HepG2 (cell line): Measurements from ENCODE around the gene DIPK1B. TPM values are rescaled to one million over a fixed set of nuclear protein-coding genes. Genes with fewer than 3 reads are reported as not detected.

Experiments used
- ARID5B ChIP-seq: IDR thresholded peaks from 2 replicates; pipeline ENCODE4 v1.4.0; 2020; ENCODE audit warnings: mild to moderate bottlenecking, missing genetic modification reagents
- CREB1 ChIP-seq, 2 experiments: fragments of 450-650 bp in 1 of 2; IDR thresholded peaks; 2 replicates each; pipeline ENCODE4 v1.6.1; 2016 to 2017; ENCODE audit warnings: control low read depth in 1 of 2, mild to moderate bottlenecking in 1 of 2, missing compliant biosample characterization in 1 of 2, missing genetic modification characterization in 1 of 2
- FOSL1 ChIP-seq: sonication (generic); formaldehyde crosslinking; IDR thresholded peaks from 2 replicates; pipeline ENCODE4 v1.9.0; 2021; ENCODE audit warnings: missing genetic modification reagents, borderline replicate concordance
- FOSL2 ChIP-seq: sonication (generic); formaldehyde crosslinking; IDR thresholded peaks from 2 replicates; pipeline ENCODE4 v1.4.0; 2020; ENCODE audit warnings: missing genetic modification reagents
- FOXP1 ChIP-seq, 2 experiments: fragments of 450-650 bp in 1 of 2; IDR thresholded peaks; 2 replicates each; pipeline ENCODE4 v1.6.1; 2017 to 2018; ENCODE audit warnings: antibody characterized with exemption in 1 of 2
- GABPB1 ChIP-seq: IDR thresholded peaks from 2 replicates; pipeline ENCODE4 v1.6.1; 2016; ENCODE audit warnings: mild to moderate bottlenecking, missing genetic modification reagents, moderate library complexity, missing compliant biosample characterization
- HNRNPL ChIP-seq: fragments of 200-400 bp; formaldehyde crosslinking; IDR thresholded peaks from 2 replicates; pipeline ENCODE4 v1.6.1; 2017; ENCODE audit warnings: mild to moderate bottlenecking, low read depth, low read length
- KLF9 ChIP-seq: IDR thresholded peaks from 2 replicates; pipeline ENCODE4 v1.6.1; 2016; ENCODE audit warnings: low read depth
- PAXIP1 ChIP-seq: sonication (generic); formaldehyde crosslinking; conservative IDR thresholded peaks from 2 replicates; pipeline ENCODE4 v1.4.0; 2020; ENCODE audit warnings: mild to moderate bottlenecking, missing genetic modification reagents, moderate library complexity
- PCBP1 ChIP-seq: fragments of 200-400 bp; formaldehyde crosslinking; IDR thresholded peaks from 2 replicates; pipeline ENCODE4 v1.6.1; 2017; ENCODE audit warnings: mild to moderate bottlenecking, low read depth, low read length, borderline replicate concordance
- ZNF331 ChIP-seq: sonication (generic); formaldehyde crosslinking; IDR thresholded peaks from 2 replicates; pipeline ENCODE4 v1.4.0; 2020; ENCODE audit warnings: missing genetic modification reagents
- ZNF512B ChIP-seq: sonication (generic); formaldehyde crosslinking; IDR thresholded peaks from 2 replicates; pipeline ENCODE4 v1.5.1; 2020; ENCODE audit warnings: missing genetic modification reagents, mild to moderate bottlenecking, borderline replicate concordance
- ZNF639 ChIP-seq: conservative IDR thresholded peaks from 2 replicates; pipeline ENCODE4 v1.6.1; 2018; ENCODE audit warnings: missing genetic modification reagents
- polyA plus RNA-seq, 8 experiments: library from polyadenylated mRNA; depleted of rRNA in 3 of 8; stranded (reverse) in 7 of 8; unstranded in 1 of 8; fragments of >200 nt; fragmentation: Illumina TruSeq in 4 of 8; extraction: Trizol in 4 of 8; gene quantifications; 2 replicates each; pipeline versions ENCODE4 v1.2.1 to v1.2.3, GENCODE V29; 2011 to 2016; ENCODE audit warnings: low read depth in 4 of 8, missing spikeins in 1 of 8, mixed read lengths in 1 of 8; ENCODE audit not compliant: insufficient read depth in 1 of 8
- total RNA-seq, 5 experiments: library from RNA; depleted of rRNA; stranded (reverse); fragments of >200 nt; fragmentation: Illumina TruSeq; extraction: Trizol; gene quantifications; 2 replicates each; pipeline ENCODE4 v1.2.3, GENCODE V29; 2016; ENCODE audit warnings: low read depth in 1 of 5
- TF ChIP-seq, protein P1 (sequence below): IDR thresholded peaks from 2 replicates; pipeline ENCODE4 v1.6.1; 2016
- TF ChIP-seq, protein P2 (sequence below): sonication (generic); formaldehyde crosslinking; IDR thresholded peaks from 2 replicates; pipeline ENCODE4 v1.4.0; 2020; ENCODE audit warnings: missing genetic modification reagents

The DIPK1B gene
- total and polyA plus RNA-seq, 2 of the 13 experiments (the other 11 are each of a cell fraction or from before 2014, with no cell fraction given): 0.18 to 3.9 TPM

DNA sequence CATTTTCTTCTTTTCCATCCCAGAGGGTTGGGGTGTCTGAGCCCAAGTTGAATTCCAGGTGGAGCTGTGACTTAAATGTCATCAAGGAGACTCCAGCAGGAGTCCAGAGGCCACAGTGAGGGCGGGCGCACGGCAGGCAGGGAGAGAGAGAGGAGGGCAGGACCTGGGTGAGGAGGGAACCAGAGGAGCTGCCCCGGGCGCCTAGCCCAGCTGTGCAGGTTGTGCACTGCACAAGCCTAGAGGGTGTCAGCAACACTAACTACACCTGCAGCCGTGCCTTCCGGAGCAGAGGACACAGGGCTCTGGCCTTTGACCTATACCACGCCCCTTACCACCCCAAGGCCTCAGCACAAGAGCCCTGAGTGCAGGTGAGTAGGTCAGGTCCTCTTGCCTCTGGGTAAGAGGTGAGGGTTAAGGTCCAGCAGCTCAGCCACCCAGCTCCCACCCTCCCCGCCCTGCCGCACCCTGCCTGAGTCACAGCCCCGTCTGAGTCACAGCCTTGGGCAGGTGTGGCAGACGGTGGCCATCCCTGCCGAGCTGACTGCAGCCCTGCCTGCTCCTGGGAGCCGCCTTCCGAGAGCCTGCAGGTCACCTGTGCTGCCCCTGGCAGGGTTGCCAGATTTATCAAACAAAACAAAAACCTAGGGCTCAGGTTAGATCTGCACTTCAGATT lies 18.7 kb upstream of the DIPK1B start (continued):
- TF ChIP-seq ZNF512B (CRISPR knock-in tag): peak; percentile 93; the same call in 1 of the 2 replicates
- TF ChIP-seq FOXP1 (IDR thresholded peaks at IDR 0.05): no peak
- TF ChIP-seq FOXP1 (CRISPR knock-in tag; IDR thresholded peaks at IDR 0.05): peak; percentile 65; the same call in 1 of the 2 replicates
- TF ChIP-seq HNRNPL: peak; percentile 59; the same call in 1 of the 2 replicates
- TF ChIP-seq, protein P1, sequence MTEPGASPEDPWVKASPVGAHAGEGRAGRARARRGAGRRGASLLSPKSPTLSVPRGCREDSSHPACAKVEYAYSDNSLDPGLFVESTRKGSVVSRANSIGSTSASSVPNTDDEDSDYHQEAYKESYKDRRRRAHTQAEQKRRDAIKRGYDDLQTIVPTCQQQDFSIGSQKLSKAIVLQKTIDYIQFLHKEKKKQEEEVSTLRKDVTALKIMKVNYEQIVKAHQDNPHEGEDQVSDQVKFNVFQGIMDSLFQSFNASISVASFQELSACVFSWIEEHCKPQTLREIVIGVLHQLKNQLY (CRISPR knock-in tag): 0 out of 2 replicates have a peak, but pooled peaks have one; percentile 43
- TF ChIP-seq GABPB1 (CRISPR knock-in tag): peak; percentile 51
- no peak for TF ChIP-seq ZNF331 (CRISPR knock-in tag)
- peak; percentile 81 for TF ChIP-seq ARID5B (CRISPR knock-in tag)
- TF ChIP-seq ZNF639 (CRISPR knock-in tag): no peak
- no peak for TF ChIP-seq FOSL1 (CRISPR knock-in tag)
- TF ChIP-seq PAXIP1 (CRISPR knock-in tag): peak; percentile 90
- TF ChIP-seq CREB1 (IDR thresholded peaks at IDR 0.05): no peak
- TF ChIP-seq CREB1 (CRISPR knock-in tag; IDR thresholded peaks at IDR 0.05): 0 out of 2 replicates have a peak, but pooled peaks have one; percentile 19
- no peak for TF ChIP-seq KLF9 (CRISPR knock-in tag)
- peak; percentile 95 for TF ChIP-seq FOSL2 (CRISPR knock-in tag)
- TF ChIP-seq, protein P2, sequence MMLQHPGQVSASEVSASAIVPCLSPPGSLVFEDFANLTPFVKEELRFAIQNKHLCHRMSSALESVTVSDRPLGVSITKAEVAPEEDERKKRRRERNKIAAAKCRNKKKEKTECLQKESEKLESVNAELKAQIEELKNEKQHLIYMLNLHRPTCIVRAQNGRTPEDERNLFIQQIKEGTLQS: peak; percentile 63
- TF ChIP-seq PCBP1: peak; percentile 69; the same call in 1 of the 2 replicates
